Endothelial cell of umbilical vein (primary cell): ENCODE results near the gene TOMM40.

Experiments
- EZH2 ChIP-seq: IDR thresholded peaks from 2 replicates; pipeline ENCODE4 v1.6.1; 2012; ENCODE audit warnings: borderline replicate concordance, low read depth, mild to moderate bottlenecking, moderate library complexity, low read length, inconsistent platforms; ENCODE audit not compliant: severe bottlenecking
- MAX ChIP-seq: IDR thresholded peaks from 2 replicates; pipeline ENCODE4 v1.6.1; 2011; ENCODE audit not compliant: insufficient read depth, insufficient read length
- MYC ChIP-seq: IDR thresholded peaks from one replicate; pipeline ENCODE4 v1.6.1; 2011; ENCODE audit warnings: mild to moderate bottlenecking, low read depth, low read length
- POLR2A ChIP-seq: IDR thresholded peaks from 2 replicates; pipeline ENCODE4 v1.6.1; 2012; ENCODE audit warnings: low read depth, mild to moderate bottlenecking, control low read depth, low read length
- POLR2AphosphoS5 ChIP-seq: IDR thresholded peaks from 2 replicates; pipeline ENCODE4 v1.6.1; 2012; ENCODE audit warnings: low read depth, mild to moderate bottlenecking, control low read depth, low read length, moderate library complexity; ENCODE audit not compliant: insufficient read depth
- TF ChIP-seq, protein P1 (sequence below), 2 donors: IDR thresholded peaks; 1 replicate in 1 of 2; 2 replicates in 1 of 2; pipeline ENCODE4 v1.5.1; 2011; ENCODE audit warnings: low read length in 2 of 2, mild to moderate bottlenecking in 2 of 2, moderate library complexity in 2 of 2, control low read depth in 1 of 2, inconsistent platforms in 1 of 2, low read depth in 1 of 2; ENCODE audit not compliant: insufficient read depth in 1 of 2; ENCODE audit errors: extremely low read depth in 1 of 2

GRCh38 chr19:44845286-44845611 lies 45.8 kb upstream of the TOMM40 start:
- TF ChIP-seq POLR2A = no peak
- TF ChIP-seq, protein P1, sequence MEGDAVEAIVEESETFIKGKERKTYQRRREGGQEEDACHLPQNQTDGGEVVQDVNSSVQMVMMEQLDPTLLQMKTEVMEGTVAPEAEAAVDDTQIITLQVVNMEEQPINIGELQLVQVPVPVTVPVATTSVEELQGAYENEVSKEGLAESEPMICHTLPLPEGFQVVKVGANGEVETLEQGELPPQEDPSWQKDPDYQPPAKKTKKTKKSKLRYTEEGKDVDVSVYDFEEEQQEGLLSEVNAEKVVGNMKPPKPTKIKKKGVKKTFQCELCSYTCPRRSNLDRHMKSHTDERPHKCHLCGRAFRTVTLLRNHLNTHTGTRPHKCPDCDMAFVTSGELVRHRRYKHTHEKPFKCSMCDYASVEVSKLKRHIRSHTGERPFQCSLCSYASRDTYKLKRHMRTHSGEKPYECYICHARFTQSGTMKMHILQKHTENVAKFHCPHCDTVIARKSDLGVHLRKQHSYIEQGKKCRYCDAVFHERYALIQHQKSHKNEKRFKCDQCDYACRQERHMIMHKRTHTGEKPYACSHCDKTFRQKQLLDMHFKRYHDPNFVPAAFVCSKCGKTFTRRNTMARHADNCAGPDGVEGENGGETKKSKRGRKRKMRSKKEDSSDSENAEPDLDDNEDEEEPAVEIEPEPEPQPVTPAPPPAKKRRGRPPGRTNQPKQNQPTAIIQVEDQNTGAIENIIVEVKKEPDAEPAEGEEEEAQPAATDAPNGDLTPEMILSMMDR (IDR thresholded peaks at IDR 0.05; ENCODE audit: extremely low read depth in 1 of 2, insufficient read depth in 1 of 2, low read depth in 1 of 2, low read length in 2 of 2) = no peak
- no peak for TF ChIP-seq EZH2
- TF ChIP-seq MAX = no peak
- no peak for TF ChIP-seq POLR2AphosphoS5
- no peak for TF ChIP-seq MYC
